ENCODE data around the gene NLRP13.

DNA sequence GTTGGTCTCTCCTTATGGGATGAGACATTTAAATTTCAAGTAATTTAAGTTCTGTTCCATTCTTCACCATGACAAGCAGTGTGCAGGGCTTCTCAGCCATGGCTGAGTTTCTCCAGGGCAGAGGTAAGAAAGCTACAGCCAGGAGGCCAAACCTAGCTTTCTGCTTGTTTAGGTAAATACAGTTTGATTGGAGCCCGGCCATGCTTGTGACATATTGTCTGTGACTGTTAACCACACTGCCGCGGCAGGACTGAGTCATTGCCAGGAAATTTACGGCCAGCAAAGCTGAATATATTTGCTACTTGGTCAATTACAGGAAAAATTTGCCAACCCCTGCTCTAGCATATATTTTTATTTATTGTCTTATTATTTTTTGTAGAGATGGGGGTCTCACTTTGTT is 26.2 kb upstream of the NLRP13 start:
- TF ChIP-seq POLR2A (IDR thresholded peaks at IDR 0.05; ENCODE audit: low read depth, low read length), result no peak
- TF ChIP-seq TAF1 (IDR thresholded peaks at IDR 0.05; ENCODE audit: low read depth, low read length), result no peak
- TF ChIP-seq POLR2AphosphoS5 (IDR thresholded peaks at IDR 0.05; ENCODE audit: low read depth, low read length), result no peak
- TF ChIP-seq POU2F2 (IDR thresholded peaks at IDR 0.05; ENCODE audit: low read depth, low read length), result no peak
